Left lung (tissue), 10 donors: ENCODE measurements around the gene TAL1. TPM values are rescaled to one million over a fixed set of nuclear protein-coding genes. Genes with fewer than 3 reads are reported as not detected.
"Not testable (repeated sequence)": the region's sequence is repeated elsewhere in the genome, so short reads cannot be mapped to it uniquely, and the experiment has no call there.

Source experiments
- ATAC-seq: fragments of 200-7000 bp; cut with Tn5 transposase; one replicate; pipeline ENCODE4 v1.9.1; 2020; ENCODE audit warnings: moderate library complexity
- DNase-seq, 4 donors: peaks; one replicate each; pipeline ENCODE4 v3.0.0-alpha.2; 2013 to 2020
- H3K27ac ChIP-seq, 2 donors: fragments of 200-600 bp; sonication (generic) in 1 of 2; one replicate each; pipeline versions ENCODE4 v1.5.0 to v1.8.0; 2020 to 2021
- H3K27me3 ChIP-seq, 2 donors: fragments of 200-600 bp; sonication (generic) in 1 of 2; one replicate each; pipeline versions ENCODE4 v1.5.0 to v1.8.0; 2020 to 2021
- H3K36me3 ChIP-seq, 2 donors: fragments of 200-600 bp; sonication (generic) in 1 of 2; one replicate each; pipeline versions ENCODE4 v1.5.0 to v1.8.0; 2020 to 2021
- H3K4me1 ChIP-seq, 2 donors: fragments of 200-600 bp; one replicate each; pipeline ENCODE4 v1.8.0; 2021
- H3K4me3 ChIP-seq, 2 donors: fragments of 200-600 bp; sonication (generic) in 1 of 2; one replicate each; pipeline versions ENCODE4 v1.5.0 to v1.8.0; 2020 to 2021; ENCODE audit warnings: mild to moderate bottlenecking in 1 of 2
- H3K9me3 ChIP-seq, 2 donors: fragments of 200-600 bp; sonication (generic) in 1 of 2; one replicate each; pipeline versions ENCODE4 v1.5.0 to v1.8.0; 2020 to 2021
- intact Hi-C, 2 donors: fragments of 100-400 bp; cut with DNase I; formaldehyde crosslinking; loops; one replicate each; pipeline versions ENCODE4 v1.11.2 to v1.14.2; 2022
- polyA plus RNA-seq, 6 donors: library from polyadenylated mRNA; unstranded; fragments of 120-200 nt; gene quantifications; one replicate each; pipeline ENCODE4 v1.2.1, GENCODE V29; 2013; ENCODE audit not compliant: insufficient read length in 6 of 6
- total RNA-seq, 2 donors: library from RNA; stranded (reverse); fragmentation: NEBNext Ultra II Directional; extraction: Animal tissue kit (Norgen Biotek cat#: 25700); gene quantifications; one replicate each; pipeline ENCODE4 v1.2.1, GENCODE V29; 2021
- TF ChIP-seq, protein P1 (sequence below), 2 donors: fragments of 200-600 bp; sonication (generic) in 1 of 2; IDR thresholded peaks; one replicate each; pipeline versions ENCODE4 v1.5.0 to v1.8.0; 2021; ENCODE audit warnings: antibody characterized with exemption in 2 of 2
- donor health status: DM: no; HTN: yes; CAD: no.
- donor health status: DM: no; HTN: no; CAD: no.

TAL1 gene
- total and polyA plus RNA-seq, 8 donors: 8.4 to 13.3 (median 9.5) TPM

DNA sequence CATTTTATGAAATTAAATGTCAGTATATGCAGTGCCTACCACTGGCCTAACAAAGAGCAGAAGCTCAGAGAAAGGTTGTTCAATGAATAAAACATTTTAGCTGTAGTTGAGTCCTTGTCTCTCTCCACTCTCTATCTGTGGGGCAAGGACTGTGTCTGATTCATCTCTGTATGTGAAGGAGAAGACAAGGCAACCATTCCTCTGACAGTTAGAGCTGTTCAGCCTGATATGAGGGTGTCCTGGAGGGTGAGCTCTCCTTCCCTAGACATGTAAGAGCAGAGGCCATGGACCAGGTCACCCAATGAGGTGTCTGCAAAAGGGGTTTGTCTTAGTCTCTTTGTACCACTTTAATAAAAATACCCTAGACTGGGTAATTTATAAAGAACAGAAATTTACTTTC, 37.7 kb downstream of the TAL1 start:
- intact Hi-C loops: loop anchor here in 1 of 2 donors (5.0 kb wide), 1 partner anchor 68 kb away; no protein-coding TSS in a partner anchor
- TF ChIP-seq, protein P1, sequence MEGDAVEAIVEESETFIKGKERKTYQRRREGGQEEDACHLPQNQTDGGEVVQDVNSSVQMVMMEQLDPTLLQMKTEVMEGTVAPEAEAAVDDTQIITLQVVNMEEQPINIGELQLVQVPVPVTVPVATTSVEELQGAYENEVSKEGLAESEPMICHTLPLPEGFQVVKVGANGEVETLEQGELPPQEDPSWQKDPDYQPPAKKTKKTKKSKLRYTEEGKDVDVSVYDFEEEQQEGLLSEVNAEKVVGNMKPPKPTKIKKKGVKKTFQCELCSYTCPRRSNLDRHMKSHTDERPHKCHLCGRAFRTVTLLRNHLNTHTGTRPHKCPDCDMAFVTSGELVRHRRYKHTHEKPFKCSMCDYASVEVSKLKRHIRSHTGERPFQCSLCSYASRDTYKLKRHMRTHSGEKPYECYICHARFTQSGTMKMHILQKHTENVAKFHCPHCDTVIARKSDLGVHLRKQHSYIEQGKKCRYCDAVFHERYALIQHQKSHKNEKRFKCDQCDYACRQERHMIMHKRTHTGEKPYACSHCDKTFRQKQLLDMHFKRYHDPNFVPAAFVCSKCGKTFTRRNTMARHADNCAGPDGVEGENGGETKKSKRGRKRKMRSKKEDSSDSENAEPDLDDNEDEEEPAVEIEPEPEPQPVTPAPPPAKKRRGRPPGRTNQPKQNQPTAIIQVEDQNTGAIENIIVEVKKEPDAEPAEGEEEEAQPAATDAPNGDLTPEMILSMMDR (IDR thresholded peaks at IDR 0.05): no peak
- DNase-seq (no peak), ATAC-seq (no peak)
- Histone ChIP-seq H3K36me3 (no peaks in the 10 kb centered on the region), H3K4me1 (peaks cover 0 to 29% of the 10 kb centered on the region in 2 donors), H3K27ac (no peak overlapping the region), H3K9me3 (no peaks in the 10 kb centered on the region), H3K27me3 (no peaks in the 10 kb centered on the region), H3K4me3 (no peak overlapping the region)

DNA sequence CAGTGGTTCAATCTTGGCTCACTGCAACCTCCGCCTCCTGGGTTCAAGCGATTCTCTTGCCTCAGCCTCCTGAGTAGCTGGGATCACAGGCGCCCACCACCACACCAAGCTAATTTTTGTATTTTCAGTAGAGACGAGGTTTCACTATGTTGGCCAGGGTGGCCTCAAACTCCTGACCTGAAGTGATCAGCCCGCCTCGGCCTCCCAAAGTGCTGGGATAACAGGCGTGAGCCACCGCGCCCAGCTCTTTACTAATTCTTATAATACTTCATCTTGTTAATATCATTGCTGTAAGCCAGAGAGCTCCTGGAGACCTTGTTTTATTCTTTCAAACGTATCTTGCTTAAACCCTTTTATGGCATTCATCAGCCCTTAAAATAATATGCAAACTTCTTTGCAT, 38.5 kb downstream of the TAL1 start:
- not testable (repeated sequence) for ATAC-seq, H3K27ac ChIP-seq, H3K36me3 ChIP-seq, H3K27me3 ChIP-seq, H3K9me3 ChIP-seq, DNase-seq, H3K4me3 ChIP-seq
- H3K4me1 ChIP-seq: peaks cover 0 to 29% of the 10 kb centered on the region in 2 donors
- intact Hi-C loops: loop anchor here in 1 of 2 donors (5.0 kb wide), 1 partner anchor 69 kb away; no protein-coding TSS in a partner anchor

DNA sequence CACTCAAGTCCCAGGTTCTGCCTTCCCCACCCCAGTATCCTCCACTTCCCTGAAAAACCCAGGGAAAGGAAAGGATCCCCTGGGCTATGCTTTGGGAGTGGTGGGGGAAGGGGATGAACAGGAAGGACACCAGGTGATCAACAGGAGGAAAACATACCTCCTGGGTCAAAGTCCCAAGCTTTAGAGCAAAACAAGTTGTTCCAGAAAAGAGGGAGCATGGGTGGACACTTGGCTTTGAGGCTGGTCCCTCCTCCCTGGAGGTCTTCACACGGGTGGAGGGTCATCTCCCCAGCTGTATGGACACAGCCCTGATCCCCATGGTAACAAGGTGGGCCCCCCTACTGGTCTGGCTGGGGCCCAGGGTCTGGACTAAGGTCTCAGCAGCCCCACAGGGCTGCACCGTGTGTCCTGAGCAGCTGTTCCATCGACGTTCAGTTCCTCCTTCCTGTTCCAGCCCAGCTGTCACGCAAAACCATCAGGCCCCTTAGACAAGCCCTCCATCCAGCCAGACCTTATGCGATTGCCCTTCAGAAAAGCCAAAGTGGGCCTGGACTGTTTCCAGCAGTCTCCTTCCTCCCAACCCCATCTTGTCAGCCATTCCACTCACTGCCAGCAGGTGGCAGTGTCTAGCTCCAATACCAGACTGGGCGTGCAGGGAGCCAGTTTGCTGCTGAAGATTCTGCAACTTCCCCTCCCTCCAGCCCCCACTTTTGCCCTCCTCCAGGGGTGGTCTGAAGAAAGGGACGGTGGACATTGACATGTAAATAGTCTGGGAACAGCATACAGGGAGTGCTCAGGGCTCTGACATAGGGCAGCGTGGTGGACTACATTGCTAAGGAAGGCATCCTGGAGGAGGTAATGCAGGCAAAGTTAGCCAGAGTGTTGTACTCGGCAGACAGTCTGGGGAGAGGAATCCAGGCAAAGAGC, 39.3 kb downstream of the TAL1 start:
- peak in 3 of 4 donors; percentile 73 to 90 (median 79) for DNase-seq
- no peak overlapping the region for H3K4me3 ChIP-seq
- peaks cover 0 to 29% of the 10 kb centered on the region in 2 donors for H3K4me1 ChIP-seq
- H3K9me3 ChIP-seq: no peaks in the 10 kb centered on the region
- TF ChIP-seq, protein P1 (IDR thresholded peaks at IDR 0.05): peak; percentile 92 to 97
- H3K36me3 ChIP-seq: no peaks in the 10 kb centered on the region
- intact Hi-C loops: loop anchor here in 1 of 2 donors (5.0 kb wide), 1 partner anchor 70 kb away; no protein-coding TSS in a partner anchor
- no peaks in the 10 kb centered on the region for H3K27me3 ChIP-seq
- peak; percentile 54 for ATAC-seq
- no peak overlapping the region for H3K27ac ChIP-seq

DNA sequence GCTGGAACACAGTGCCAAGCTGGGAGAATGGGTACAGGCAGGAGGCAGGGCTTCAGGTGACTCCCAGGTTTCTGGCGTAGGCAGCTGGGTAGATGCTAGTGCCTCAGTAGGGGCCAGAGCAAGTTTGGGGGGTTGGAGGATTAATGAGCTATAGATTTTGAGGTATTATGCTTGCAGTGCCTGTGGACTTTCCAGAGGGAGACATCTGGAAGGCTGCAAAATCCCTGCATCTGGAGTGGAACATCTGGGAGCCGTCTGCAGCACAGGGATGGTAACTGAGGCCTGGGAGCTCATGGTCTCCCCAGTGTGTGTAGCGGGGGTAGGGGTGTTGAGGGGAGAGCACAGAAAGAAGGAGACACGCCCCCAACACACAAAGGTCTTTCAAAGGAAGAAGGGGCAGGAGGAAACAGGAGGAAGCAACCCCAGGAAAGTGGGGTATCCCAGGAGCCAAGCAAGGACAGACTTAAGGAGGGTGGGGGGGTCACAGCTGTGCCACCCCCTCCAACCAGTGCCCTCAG, 40.0 kb downstream of the TAL1 start:
- Histone ChIP-seq H3K9me3 (no peaks in the 10 kb centered on the region), H3K4me3 (no peak overlapping the region), H3K27ac (peak overlapping the region; percentile 18 to 26), H3K4me1 (peaks cover 0 to 29% of the 10 kb centered on the region in 2 donors), H3K27me3 (no peaks in the 10 kb centered on the region), H3K36me3 (no peaks in the 10 kb centered on the region)
- TF ChIP-seq, protein P1 (IDR thresholded peaks at IDR 0.05): no peak
- intact Hi-C loops: loop anchor here in 1 of 2 donors (5.0 kb wide), 1 partner anchor 70 kb away; no protein-coding TSS in a partner anchor
- DNase-seq (no peak), ATAC-seq (no peak)

DNA sequence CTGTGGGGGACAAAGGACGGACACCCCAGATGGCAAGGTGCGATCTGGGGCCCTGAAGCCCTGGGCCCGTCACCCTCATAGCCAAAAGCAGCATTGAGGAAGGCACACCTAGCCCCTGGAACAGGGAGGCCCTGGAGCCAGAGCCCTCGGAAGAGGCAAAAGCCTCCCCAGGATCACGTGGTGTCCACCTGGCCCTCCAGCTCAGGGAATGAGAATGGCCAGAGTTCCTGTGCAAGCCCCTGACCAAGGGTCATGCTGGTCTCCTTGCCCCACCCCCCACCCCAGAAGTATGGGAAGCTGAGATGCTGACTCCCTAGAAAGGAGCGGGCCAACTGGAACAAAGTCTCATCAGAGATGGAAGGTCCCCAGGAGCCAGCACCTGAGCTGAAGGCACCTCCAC, 41.2 kb downstream of the TAL1 start:
- Histone ChIP-seq H3K4me3 (no peak overlapping the region), H3K4me1 (peaks cover 0 to 29% of the 10 kb centered on the region in 2 donors), H3K9me3 (no peaks in the 10 kb centered on the region), H3K36me3 (no peaks in the 10 kb centered on the region), H3K27ac (peak overlapping the region; percentile 42 to 78), H3K27me3 (no peaks in the 10 kb centered on the region)
- no peak for DNase-seq
- TF ChIP-seq, protein P1 (IDR thresholded peaks at IDR 0.05): no peak
- intact Hi-C loops: loop anchor here in 1 of 2 donors (5.0 kb wide), 1 partner anchor 71 kb away; no protein-coding TSS in a partner anchor
- ATAC-seq: no peak
